Activated T-helper 9 cell treated with anti-CD3 and anti-CD28 coated beads, Interleukin-2, amount 50 U/mL, for 16 hours (primary cell): Measurements from ENCODE around the gene DNPH1.

Source experiments
- DNase-seq: peaks from one replicate; pipeline ENCODE4 v3.0.0-alpha.2; 2020; ENCODE audit warnings: low read depth

The DNPH1 gene

DNA sequence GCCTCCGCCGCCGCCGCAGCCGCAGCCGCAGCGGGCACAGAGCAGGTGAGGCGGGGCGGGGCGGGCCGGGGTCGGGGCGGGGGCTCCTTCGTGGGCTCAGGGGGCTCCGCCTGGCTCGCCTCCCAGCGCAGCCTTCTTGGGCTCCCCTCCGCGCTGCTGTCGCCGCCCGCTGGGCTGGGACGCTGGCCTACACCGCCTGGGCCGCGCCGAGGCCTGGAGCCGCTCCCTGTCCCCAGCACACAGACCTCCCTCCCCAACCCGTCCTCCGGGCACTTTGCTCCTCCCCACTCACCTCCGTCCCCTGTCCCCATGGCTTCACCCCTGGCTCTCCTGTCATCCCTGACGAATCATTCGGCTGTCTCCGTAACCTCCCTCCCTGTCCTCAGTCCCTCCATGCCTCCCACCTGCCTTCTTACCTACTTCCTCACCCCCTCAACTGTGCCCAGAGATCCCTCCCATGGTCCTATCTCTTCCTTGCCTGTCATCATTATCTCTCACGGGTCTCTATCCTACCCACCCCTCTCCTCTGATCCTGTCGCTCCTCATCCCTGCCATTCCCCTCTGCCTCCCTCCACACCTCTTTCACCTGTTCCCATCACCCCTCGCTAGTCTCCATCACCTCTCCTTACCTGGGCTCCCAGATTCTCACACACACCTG, 14.5 kb upstream of the DNPH1 start:
- DNase-seq, result no peak

- no peak for DNase-seq
Observed at GRCh38 chr6:43242908-43243663, 13.8 kb upstream of the DNPH1 start, which contains the start of gene TTBK1. TSS of gene TTBK1 (plus strand) at chr6:43243481. CDS start at chr6:43246661, 3,180 bp downstream.

DNA sequence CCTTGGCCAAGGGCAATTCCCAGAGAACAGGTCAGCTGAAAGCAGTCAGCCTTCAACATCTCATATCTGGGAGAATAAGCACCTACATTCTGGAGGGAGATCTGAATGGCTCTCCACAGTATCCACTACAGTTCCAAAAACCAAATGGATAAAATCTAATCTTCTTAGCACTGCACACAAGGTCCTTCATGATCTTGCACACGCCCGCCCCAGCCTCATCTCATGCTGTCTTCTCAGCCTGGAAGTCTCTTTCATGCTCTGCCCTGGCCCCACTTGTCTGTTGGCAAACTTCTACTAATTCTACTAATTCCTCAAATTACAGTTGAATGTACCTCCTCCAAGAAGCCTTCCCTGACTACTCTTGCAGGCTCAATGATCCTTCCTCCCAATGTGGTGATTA, 12.2 kb upstream of the DNPH1 start:
- no peak for DNase-seq

DNA sequence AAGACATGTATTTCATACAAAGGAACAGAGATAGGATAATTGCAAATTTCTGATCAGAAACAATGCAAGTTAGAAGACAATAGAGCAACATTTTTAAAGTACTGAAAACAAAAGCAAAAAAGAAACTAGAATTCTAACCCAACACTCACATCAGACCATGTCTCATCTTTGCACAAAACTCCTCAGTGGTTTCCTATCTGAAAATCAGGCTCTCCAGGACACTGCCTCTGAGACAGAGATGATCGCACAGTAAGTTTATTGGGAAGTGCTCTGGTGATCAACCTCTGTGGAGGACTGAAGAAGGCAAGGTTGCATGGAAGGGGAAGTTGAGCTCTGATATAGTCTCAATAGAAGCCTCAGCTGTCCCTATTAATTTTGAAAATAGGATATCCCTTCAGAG, 11.7 kb upstream of the DNPH1 start:
- no peak for DNase-seq

GRCh38 chr6:43239054-43239453, 9.8 kb upstream of the DNPH1 start:
- no peak for DNase-seq

DNA sequence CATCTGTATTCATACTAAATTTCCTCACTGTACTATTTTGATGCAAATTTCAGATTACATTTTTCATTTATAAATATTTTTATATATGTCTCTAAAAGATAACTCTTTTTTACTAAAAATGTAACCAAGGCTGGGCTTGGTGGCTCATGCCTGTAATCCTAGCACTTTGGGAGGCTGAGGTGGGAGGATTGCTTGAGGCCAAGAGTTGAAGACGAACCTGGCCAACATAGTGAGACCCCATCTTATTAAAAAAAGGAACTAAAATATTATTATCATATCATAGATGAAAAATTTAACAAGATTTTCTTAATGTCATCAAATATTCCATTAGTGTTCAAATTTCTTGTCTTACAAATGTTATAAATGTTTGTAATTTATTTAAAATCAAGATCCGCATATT, 6.6 kb upstream of the DNPH1 start:
- DNase-seq, result no peak

DNA sequence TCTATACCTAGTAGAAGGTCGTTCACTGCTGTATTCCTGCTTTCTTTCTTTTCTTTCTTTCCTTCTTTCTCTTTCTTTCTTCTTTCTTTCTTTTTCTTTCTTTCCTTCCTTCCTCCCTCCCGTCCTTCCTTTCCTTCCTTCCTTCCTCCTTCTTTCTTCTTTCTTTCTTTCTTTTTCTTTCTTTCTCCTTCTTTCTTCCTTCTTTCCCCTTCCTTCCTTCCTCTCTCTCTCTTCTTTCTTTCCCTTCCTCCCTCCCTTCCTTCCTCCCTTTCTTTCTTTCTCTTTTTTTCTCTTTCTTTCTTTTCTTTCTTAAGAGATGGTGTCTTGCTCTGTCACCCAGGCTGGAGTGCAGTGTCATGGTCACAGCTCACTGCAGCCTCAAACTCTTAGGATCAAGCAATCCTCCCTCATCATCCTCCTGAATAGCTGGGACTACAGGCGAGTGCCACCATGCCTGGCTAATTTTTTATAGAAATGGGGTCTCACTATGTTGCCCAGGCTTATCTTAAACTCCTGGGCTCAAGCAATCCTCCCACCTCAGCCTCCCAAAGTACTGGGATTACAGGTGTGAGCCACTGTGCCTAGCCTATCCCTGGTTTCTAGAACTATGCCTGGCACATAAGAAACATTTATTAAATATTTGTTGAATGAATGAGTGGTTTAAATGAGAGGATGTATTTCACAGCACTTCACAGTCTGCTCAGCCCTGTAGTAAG, 2.6 kb upstream of the DNPH1 start:
- no peak for DNase-seq

GRCh38 chr6:43231053-43231452, 1.8 kb upstream of the DNPH1 start:
- DNase-seq, result no peak

DNA sequence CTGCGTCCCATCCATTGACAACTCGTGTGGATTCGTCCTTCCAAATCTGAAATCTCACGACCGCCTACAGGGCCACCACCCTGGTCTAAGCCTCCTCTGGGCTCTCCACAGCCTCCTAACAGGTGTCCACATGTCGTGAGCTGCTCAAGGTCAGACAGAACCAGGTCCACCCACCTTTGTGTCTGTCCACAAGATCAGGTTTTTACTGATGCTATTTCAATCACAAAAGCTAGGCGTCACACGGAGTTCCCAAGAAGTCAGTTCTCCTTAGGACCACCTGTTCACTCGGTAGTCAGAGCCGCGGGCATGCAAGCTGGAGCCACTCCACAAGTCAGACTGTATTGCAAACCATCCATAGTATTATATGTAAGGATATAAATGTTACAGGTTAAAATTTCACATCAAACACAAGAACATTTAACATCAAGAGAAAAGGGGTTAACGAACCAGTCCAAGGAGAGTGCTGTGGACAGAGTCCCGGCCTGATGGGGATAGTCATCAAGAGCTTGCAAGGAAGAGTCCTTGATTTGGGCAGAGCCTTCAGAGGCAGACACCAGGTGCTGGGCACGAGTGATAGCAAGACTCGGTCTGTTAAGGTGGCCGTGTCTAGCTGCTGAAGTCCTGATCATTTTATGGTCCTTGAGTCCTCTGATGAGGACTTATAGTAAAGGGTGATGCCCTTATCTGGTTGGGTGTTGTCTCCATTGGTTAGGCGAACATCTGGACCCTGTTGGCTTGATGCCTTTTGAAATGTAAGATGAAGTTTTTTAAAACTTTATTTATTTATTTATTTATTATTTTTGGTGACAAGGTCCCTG, 731 bp upstream of the DNPH1 start:
- no peak for DNase-seq

GRCh38 chr6:43226192-43226851, 3.0 kb downstream of the DNPH1 start:
- no peak for DNase-seq

DNA sequence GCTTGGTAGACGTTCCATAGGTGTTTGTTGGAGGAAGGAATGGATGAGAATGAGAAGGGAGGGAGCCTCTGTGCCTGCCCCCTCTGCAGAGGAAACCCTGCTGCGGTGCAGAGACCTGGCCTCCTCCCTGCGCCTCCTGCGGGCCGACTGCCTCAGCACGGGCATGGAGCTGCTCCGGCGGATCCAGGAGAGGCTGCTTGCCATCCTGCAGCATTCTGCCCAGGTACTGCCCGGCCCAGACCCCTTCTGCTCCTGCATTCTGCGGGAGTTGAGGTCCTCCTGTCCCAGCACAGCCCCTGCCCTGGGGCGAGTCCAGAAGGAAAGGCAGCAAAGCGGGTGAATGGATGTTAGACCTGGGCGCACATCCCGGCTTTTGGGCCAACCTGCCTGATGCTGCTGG, 6.1 kb downstream of the DNPH1 start:
- DNase-seq, result no peak

DNA sequence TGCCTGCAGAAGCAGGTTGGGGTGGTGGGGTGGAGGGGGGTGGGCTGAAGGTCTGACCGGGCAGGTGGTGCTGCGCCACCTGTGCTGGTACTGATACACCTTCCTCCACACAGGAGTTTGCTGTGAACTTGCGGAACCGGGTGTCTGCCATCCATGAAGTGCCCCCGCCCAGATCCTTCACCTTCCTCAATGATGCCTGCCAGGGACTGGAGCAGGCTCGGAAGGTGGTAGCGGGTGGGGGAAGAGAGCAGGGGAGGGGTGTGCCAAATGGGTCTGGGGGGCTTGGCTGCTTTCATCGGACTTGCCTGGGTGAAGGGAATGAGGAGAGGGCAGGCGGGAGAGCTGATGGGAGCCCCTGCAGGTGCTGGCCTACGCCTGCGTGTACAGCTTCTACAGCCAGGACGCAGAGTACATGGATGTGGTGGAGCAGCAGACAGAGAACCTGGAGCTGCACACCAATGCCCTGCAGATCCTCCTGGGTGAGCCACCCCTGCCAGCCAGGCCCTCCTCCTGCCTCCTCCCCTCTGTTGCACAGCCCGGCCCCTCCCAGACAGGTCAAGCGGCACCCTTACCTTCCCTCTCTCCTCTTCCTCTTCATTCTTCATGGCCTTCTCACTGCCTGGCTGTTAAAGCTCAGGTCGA, 6.7 kb downstream of the DNPH1 start:
- DNase-seq, result no peak

DNA sequence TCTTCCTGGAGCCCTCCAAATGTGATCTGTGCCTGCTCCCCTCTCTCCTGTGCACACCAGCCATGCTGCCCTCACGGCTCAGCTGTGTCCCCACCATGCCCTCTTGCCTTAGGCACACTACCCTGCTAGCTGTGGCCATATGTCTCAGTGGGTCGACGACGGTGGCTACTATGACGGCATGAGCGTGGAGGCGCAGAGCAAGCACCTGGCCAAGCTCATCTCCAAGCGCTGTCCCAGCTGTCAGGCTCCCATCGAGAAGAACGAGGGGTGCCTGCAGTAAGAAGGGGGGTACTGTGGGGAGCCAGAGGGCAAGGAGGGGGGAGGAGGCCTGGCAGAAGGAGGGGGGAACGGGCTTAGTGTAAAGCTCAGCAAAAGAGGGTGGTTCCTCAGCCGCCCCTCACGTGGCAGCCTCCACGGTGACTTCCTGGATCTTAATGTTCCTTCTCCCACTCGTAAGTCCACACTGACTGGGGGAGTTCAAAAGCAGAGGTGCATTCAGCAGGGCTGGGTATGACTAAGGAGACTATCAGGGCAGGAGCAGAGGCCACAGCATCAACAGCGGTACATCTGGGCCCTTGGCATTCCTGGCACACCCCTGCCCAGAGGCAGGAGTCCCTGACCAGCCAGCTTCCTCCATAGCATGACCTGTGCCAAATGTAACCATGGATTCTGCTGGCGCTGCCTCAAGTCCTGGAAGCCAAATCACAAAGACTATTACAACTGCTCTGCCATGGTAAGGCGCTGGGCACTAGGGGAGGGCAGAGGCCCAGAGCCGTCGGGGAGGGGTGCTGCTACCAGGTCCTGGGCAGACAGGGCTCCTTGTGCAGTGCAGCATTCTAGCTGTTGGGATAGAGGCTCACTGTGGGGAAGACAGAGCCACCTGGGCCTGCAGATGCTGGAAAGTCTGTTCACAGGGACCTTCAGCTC, 8.0 kb downstream of the DNPH1 start:
- DNase-seq, result no peak

GRCh38 chr6:43220439-43220951, 8.8 kb downstream of the DNPH1 start:
- no peak for DNase-seq

DNA sequence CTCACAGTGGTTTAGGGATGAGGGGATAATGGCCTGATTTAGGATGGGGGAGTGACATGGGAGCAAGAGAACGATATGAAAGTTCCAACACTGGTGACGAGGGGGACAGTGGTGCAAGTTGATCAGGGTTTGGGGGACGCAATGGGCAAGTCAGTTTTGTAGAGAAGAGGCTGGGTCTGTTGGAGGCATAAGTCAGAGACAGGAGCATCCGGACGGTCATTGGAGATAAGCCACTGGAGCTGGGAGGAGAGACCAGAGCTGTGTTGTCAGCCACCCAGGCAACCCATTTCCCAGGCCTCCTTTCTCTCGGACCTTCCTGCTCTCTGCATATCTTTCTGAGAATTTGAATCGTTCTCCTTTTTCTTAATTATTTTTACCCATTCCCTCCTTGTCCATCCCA, 9.5 kb downstream of the DNPH1 start:
- no peak for DNase-seq

GRCh38 chr6:43219119-43219518, 10.2 kb downstream of the DNPH1 start:
- DNase-seq, result no peak

- no peak for DNase-seq
Observed at GRCh38 chr6:43217351-43217750, 11.9 kb downstream of the DNPH1 start.

DNA sequence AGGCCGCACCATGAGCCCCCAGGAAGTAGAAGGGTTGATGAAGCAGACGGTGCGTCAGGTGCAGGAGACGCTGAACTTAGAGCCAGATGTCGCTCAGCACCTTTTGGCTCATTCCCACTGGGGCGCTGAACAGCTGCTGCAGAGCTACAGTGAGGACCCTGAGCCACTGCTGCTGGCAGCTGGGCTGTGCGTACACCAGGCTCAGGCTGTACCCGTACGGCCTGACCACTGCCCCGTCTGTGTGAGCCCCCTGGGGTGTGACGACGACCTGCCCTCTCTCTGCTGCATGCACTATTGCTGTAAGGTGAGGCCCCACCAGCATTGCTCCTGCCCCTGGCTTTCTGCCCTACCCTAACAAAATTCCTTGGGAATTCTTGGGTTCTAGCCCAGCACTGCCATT, 13.1 kb downstream of the DNPH1 start:
- no peak for DNase-seq

GRCh38 chr6:43215066-43215465, 14.2 kb downstream of the DNPH1 start:
- no peak for DNase-seq

DNA sequence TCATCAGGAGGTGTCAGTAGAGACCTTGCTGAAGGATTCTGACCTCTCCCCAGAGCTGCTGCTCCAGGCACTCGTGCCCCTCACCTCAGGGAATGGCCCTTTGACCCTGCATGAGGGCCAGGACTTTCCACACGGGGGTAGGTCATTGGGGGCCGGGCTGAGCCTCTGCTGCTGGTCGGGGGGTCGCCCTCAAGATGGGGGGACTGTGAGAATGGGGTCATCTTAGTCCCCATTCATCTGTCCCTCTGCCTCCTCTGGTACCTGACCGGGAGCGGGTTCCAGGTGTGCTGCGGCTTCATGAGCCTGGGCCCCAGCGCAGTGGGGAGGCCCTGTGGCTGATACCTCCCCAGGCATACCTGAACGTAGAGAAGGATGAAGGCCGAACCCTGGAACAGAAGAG, 15.8 kb downstream of the DNPH1 start:
- DNase-seq, result no peak
